Motor neuron (in vitro differentiated cells): ENCODE results near the gene USP26. TPM values are rescaled to one million over a fixed set of nuclear protein-coding genes. Genes with fewer than 3 reads are reported as not detected.
"Not testable (repeated sequence)": the region's sequence is repeated elsewhere in the genome, so short reads cannot be mapped to it uniquely, and the experiment has no call there.

ENCODE experiments used
- ATAC-seq, 8 experiments: fragments of 200-7000 bp; cut with Tn5 transposase; replicated peaks in 6 of 8; 2 replicates each; pipeline ENCODE4 v1.8.0; 2021; ENCODE audit warnings: mild to moderate bottlenecking in 8 of 8, moderate library complexity in 8 of 8
- H3K27ac ChIP-seq, 2 donors: fragments of 250-450 bp; sonication (Bioruptor Pico); 2 replicates each; pipeline ENCODE4 v1.9.0; 2021; ENCODE audit warnings: antibody characterized with exemption in 2 of 2, mild to moderate bottlenecking in 2 of 2, moderate library complexity in 1 of 2
- H3K4me1 ChIP-seq, 2 donors: fragments of 250-450 bp; sonication (Bioruptor Pico); replicated peaks in 1 of 2; 2 replicates each; pipeline ENCODE4 v1.6.1; 2021; ENCODE audit warnings: antibody characterized with exemption in 2 of 2, mild to moderate bottlenecking in 2 of 2, moderate library complexity in 1 of 2
- H3K4me3 ChIP-seq, 5 donors: fragments of 250-450 bp; sonication (Bioruptor Pico); 2 replicates each; pipeline ENCODE4 v1.9.0; 2021; ENCODE audit warnings: antibody characterized with exemption in 5 of 5, mild to moderate bottlenecking in 5 of 5, moderate library complexity in 4 of 5
- WGBS, 10 experiments: fragments of 450-650 bp; shearing (Covaris generic); methylation state at CpG; one replicate each; pipeline ENCODE4 v1.0.0; 2022; 5-methylcytosine and 5-hydroxymethylcytosine counted together
- in situ Hi-C, 9 experiments: fragments of 400-800 bp; cut with MboI; loops; one replicate each; pipeline ENCODE4 v1.15.0; 2021; ENCODE audit warnings: low sequenced_read_pairs in 9 of 9, low pct_unique_long_range_greater_than_20kb in 2 of 9; ENCODE audit not compliant: unreplicated experiment in 9 of 9
- total RNA-seq, 8 experiments: library from RNA; unstranded; fragments of 300-600 nt; gene quantifications; 2 replicates each; pipeline versions ENCODE4 v1.2.3 to v1.2.4, GENCODE V29; 2022

USP26 gene
- total RNA-seq: under 1 TPM in 3 of 8 experiments, not detected in 5; under 0.01 to 0.36 (median 0.14) TPM

GRCh38 chrX:133097031-133097430, at the start of gene USP26:
USP26 (minus strand) TSS chrX:133097109; CDS start chrX:133028220, 68,889 bp downstream.
- H3K4me1 ChIP-seq: no peaks in the 10 kb centered on the region
- no peak within 1 kb of the TSS for H3K4me3 ChIP-seq
- in situ Hi-C loops: no loop called here
- no peak within 1 kb of the TSS for H3K27ac ChIP-seq
- no peak for ATAC-seq
- WGBS, 10 experiments: 76 to 100% (median 95%) methylated on average over 1 to 15 of the region's 16 CpGs; no CpG with 5 or more reads in 3 of the 10 experiments

GRCh38 chrX:133134282-133134681, 37.4 kb upstream of the USP26 start:
- ATAC-seq: no peak

GRCh38 chrX:133120406-133120805, 23.5 kb upstream of the USP26 start:
- WGBS, 10 experiments: 5 to 90% (median 53%) methylated on average over 1 to 5 of the region's 5 CpGs; no CpG with 5 or more reads in 4 of the 10 experiments
- no peak overlapping the region for H3K4me3 ChIP-seq
- ATAC-seq: no peak
- in situ Hi-C loops: no loop called here
- no peaks in the 10 kb centered on the region for H3K4me1 ChIP-seq
- H3K27ac ChIP-seq: no peak overlapping the region

More at GRCh38 chrX:133134282-133134681, 37.4 kb upstream of the USP26 start:
- no peaks in the 10 kb centered on the region for H3K4me1 ChIP-seq
- in situ Hi-C loops: no loop called here
- no peak overlapping the region for H3K27ac ChIP-seq
- no peak overlapping the region for H3K4me3 ChIP-seq
- WGBS, 10 experiments: 8 to 100% (median 30%) methylated on average over 1 to 4 of the region's 4 CpGs; no CpG with 5 or more reads in 5 of the 10 experiments

- H3K27ac ChIP-seq: no peak overlapping the region
- in situ Hi-C loops: no loop called here
- no peak overlapping the region for H3K4me3 ChIP-seq
- H3K4me1 ChIP-seq: no peaks in the 10 kb centered on the region
- ATAC-seq: no peak
- WGBS, 10 experiments: 10 to 100% (median 58%) methylated on average over 2 to 6 of the region's 8 CpGs; no CpG with 5 or more reads in 5 of the 10 experiments
Measured at GRCh38 chrX:133094098-133094731, 2.7 kb downstream of the USP26 start.

- in situ Hi-C loops: no loop called here
- H3K4me1 ChIP-seq: no peaks in the 10 kb centered on the region
- ATAC-seq: no peak
- H3K27ac ChIP-seq: no peak overlapping the region
- no peak overlapping the region for H3K4me3 ChIP-seq
Measured at GRCh38 chrX:133090236-133090809, 6.6 kb downstream of the USP26 start.

GRCh38 chrX:133089411-133089810, 7.5 kb downstream of the USP26 start:
- H3K4me3 ChIP-seq: no peak overlapping the region
- H3K4me1 ChIP-seq: no peaks in the 10 kb centered on the region
- H3K27ac ChIP-seq: no peak overlapping the region
- no peak for ATAC-seq
- in situ Hi-C loops: no loop called here

- in situ Hi-C loops: no loop called here
- no peak overlapping the region for H3K27ac ChIP-seq
- WGBS, 10 experiments: 0 to 100% (median 80%) methylated on average over 1 to 2 of the region's 3 CpGs; no CpG with 5 or more reads in 5 of the 10 experiments
- peak in 1 of 8 experiments; percentile 29 for ATAC-seq
- H3K4me1 ChIP-seq: no peaks in the 10 kb centered on the region
- no peak overlapping the region for H3K4me3 ChIP-seq
Measured at GRCh38 chrX:133085785-133086184, 11.1 kb downstream of the USP26 start.

- H3K4me1 ChIP-seq, ATAC-seq, H3K27ac ChIP-seq, in situ Hi-C loops, H3K4me3 ChIP-seq: not testable (repeated sequence)
- 0 to 100% (median 46%) methylated on average over 1 to 4 of the region's 4 CpGs; no CpG with 5 or more reads in 6 of the 10 experiments for WGBS, 10 experiments
Measured at GRCh38 chrX:133085056-133085455, 11.9 kb downstream of the USP26 start.

GRCh38 chrX:133083899-133084298, 13.0 kb downstream of the USP26 start:
- in situ Hi-C loops: no loop called here
- 17 to 100% methylated on average over 1 of the region's 1 CpG; no CpG with 5 or more reads in 8 of the 10 experiments for whole genome bisulfite sequencing, 10 experiments

GRCh38 chrX:133081990-133082389, 14.9 kb downstream of the USP26 start:
- in situ Hi-C loops: no loop called here
- ATAC-seq: no peak

More at GRCh38 chrX:133083899-133084298, 13.0 kb downstream of the USP26 start:
- Histone ChIP-seq H3K4me1 (no peaks in the 10 kb centered on the region), H3K4me3 (no peak overlapping the region), H3K27ac (no peak overlapping the region)
- ATAC-seq: no peak

GRCh38 chrX:133077856-133078255, 19.1 kb downstream of the USP26 start:
- H3K4me3 ChIP-seq, ATAC-seq, H3K4me1 ChIP-seq, in situ Hi-C loops, H3K27ac ChIP-seq: not testable (repeated sequence)
- WGBS, 10 experiments: 0 to 80% (median 49%) methylated on average over 1 to 4 of the region's 4 CpGs; no CpG with 5 or more reads in 7 of the 10 experiments

More at GRCh38 chrX:133081990-133082389, 14.9 kb downstream of the USP26 start:
- no peak overlapping the region for H3K4me3 ChIP-seq
- WGBS, 10 experiments: 20 to 83% (median 43%) methylated on average over 1 to 2 of the region's 3 CpGs; no CpG with 5 or more reads in 6 of the 10 experiments
- H3K27ac ChIP-seq: no peak overlapping the region
- no peaks in the 10 kb centered on the region for H3K4me1 ChIP-seq

- H3K4me3 ChIP-seq: no peak overlapping the region
- in situ Hi-C loops: no loop called here
- no peaks in the 10 kb centered on the region for H3K4me1 ChIP-seq
- no peak overlapping the region for H3K27ac ChIP-seq
- no peak for ATAC-seq
Measured at GRCh38 chrX:133072566-133072965, 24.3 kb downstream of the USP26 start.

GRCh38 chrX:133068461-133068860, 28.4 kb downstream of the USP26 start:
- no peaks in the 10 kb centered on the region for H3K4me1 ChIP-seq
- in situ Hi-C loops: no loop called here
- no peak overlapping the region for H3K27ac ChIP-seq
- ATAC-seq: no peak
- 13 to 90% (median 68%) methylated on average over 2 of the region's 2 CpGs; no CpG with 5 or more reads in 6 of the 10 experiments for WGBS, 10 experiments
- no peak overlapping the region for H3K4me3 ChIP-seq

- no peak for ATAC-seq
- in situ Hi-C loops: no loop called here
- 78% methylated on average over 1 of the region's 1 CpG; no CpG with 5 or more reads in 9 of the 10 experiments for WGBS, 10 experiments
- Histone ChIP-seq H3K4me3 (no peak overlapping the region), H3K4me1 (peaks cover 2 to 7% of the 10 kb centered on the region in 2 donors), H3K27ac (no peak overlapping the region)
Measured at GRCh38 chrX:133056341-133056740, 40.6 kb downstream of the USP26 start.
